ENCODE results near the gene TMEM198.

DNA sequence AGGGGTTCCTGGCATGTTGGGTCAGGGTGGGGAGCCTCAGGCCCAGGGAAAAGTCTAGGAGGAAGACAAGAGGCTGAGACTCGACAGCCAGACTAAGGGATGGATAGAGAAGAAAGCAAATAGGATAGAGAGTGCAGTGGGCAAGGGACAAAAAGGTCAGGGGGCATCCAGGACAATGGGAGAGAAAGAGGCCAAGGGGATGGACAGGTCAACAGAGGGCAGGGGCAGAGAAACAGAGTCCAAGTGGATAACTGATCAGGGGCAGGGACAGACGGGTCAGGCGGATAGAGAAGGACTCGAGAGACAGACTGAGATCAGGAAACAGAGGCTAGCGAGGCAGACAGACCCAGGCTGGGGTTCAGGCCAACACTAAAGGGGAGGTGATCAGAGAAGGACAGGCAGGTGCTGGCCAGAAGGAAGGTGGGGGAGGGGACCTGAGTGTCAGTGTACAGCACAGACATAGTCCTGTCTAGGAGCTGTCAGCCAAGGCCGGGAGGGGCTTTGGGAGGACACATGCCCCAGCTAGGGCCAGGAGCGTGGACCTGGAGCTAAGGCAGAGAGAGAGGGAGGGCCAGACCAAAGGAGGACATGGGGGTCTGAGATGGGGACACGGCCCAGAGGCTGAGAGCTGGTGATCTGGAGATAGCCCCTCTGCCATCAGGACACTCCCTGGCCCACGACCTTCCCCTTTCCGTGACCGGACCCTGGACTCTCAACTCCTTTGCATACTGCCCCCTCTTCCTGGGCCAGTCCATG, 17.3 kb upstream of the TMEM198 start:
- TF ChIP-seq POLR2AphosphoS5 (IDR thresholded peaks at IDR 0.05; ENCODE audit: low read depth, low read length) (no peak), POLR2A (IDR thresholded peaks at IDR 0.05; ENCODE audit: low read depth, low read length) (no peak)
